Cerebellar nuclear complex (tissue), 1 donor: ENCODE results near the gene STX17.

ENCODE experiments used
- DNase-seq, 2 experiments: peaks; one replicate each; lab custom pipeline; 2025; lab: John Stamatoyannopoulos, UW

Gene STX17

GRCh38 chr9:99907208-99907532 lies 716 bp downstream of the STX17 start:
- DNase-seq = no peak

GRCh38 chr9:99911600-99911999 lies 5.1 kb downstream of the STX17 start:
- DNase-seq = no peak

DNA sequence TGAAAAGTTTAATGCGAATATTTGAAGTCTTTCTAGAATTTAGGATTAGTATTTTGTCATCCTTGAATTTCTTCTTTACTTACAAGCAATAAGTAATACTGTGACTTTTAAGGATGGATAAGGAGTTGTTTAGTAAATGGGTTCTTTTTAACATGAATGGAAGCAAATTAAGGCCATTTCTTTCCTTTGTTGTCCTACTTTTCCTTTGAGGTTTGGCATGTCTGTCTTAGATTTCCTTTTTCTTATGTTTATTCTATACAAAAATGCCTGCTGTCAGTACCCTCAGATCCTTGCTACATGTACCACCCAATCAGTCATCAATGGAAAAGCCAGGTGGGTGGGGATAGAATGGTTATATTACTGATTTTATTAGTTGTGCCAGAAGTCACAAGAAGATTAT lies 10.2 kb downstream of the STX17 start:
- DNase-seq = no peak

- no peak for DNase-seq
These were observed 11.7 kb downstream of the STX17 start for GRCh38 chr9:99918134-99918533.

DNA sequence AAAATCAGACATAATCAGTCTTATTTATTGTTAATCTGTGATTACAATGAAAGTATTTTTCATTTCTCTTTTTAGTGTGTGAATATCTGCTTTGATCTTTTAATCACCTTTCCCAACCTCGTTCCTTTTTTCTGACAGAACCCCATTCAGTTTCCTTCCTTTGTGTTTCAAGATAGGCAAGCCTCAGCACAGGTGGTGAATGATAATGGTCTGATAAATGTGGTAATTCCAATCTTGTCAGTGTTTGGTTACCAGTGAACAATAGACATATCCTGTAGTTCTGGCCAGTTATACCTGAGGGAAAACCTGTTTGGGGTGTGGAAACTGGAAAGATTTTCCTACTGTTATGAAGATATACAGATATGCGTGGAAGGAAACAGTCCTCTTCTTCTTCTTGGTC lies 13.5 kb downstream of the STX17 start:
- DNase-seq = no peak

GRCh38 chr9:99921875-99922710 lies 15.6 kb downstream of the STX17 start:
- no peak for DNase-seq

GRCh38 chr9:99922711-99923030 lies 16.2 kb downstream of the STX17 start:
- no peak for DNase-seq

DNA sequence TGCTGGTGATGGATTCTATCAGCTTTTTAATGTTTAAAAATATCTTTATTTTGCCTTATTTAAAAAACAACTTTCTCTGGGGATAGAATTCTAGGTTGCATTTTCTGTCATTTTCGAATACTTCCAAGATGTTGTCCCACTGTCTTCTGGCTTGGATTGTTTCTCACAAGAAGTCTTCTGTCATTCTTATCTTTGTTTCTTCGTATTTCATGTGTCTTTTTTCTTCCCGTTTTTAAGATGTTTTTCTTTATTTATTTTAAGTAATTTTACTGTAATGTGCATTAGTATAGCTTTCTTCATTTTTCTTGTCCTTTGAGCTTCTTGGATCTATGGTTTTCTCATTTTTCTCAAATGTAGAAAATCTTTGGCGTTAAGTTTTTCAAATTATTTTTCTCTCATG lies 19.1 kb downstream of the STX17 start:
- DNase-seq = no peak

- no peak for DNase-seq
These were observed 23.2 kb downstream of the STX17 start for GRCh38 chr9:99929652-99930051.

- DNase-seq = no peak
These were observed 24.8 kb downstream of the STX17 start for GRCh38 chr9:99931155-99931840.

- DNase-seq = no peak
These were observed 30.6 kb downstream of the STX17 start for GRCh38 chr9:99936947-99937587.

GRCh38 chr9:99947395-99947794 lies 40.9 kb downstream of the STX17 start:
- DNase-seq = no peak

DNA sequence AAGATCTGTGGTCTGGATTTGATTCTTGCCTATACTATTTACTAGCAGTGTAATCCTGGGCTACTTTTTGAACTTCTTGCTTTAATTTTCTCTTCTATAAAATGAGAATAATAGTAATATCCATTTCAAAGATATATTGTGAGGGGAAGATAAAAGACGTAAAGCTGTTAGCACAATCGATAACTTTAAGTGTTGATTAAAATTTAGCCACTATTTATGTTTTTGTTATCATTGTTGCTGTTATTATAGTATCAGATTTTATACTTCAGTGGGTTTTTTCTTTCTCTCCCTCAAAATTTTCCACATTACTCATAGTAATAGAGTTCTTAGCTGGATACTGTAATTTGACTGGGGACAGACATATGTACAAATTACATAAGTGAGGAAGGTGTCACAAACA lies 42.0 kb downstream of the STX17 start:
- DNase-seq = no peak

GRCh38 chr9:99948896-99949295 lies 42.4 kb downstream of the STX17 start:
- no peak for DNase-seq

- no peak for DNase-seq
These were observed 47.5 kb downstream of the STX17 start for GRCh38 chr9:99953861-99954507.

- DNase-seq = no peak
These were observed 48.4 kb downstream of the STX17 start for GRCh38 chr9:99954819-99955218.

DNA sequence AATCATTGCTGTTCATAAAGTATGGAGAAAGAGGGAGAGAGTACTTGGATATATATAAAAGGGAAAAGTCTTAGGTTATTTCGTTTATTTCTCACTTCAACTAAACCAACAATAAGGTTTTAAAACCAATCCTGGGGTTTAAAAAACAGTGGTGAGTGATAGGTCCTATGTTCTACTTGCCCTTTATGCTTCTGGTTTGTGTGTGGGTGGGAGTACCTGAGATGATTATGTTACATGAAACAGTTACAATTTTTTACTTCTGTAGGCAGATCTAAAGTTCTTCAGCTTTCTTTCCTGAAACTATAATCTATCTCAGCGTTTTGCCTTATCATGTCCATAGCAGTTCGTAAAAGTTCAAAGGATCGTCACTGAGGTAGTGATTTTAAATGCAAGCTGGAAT lies 49.2 kb downstream of the STX17 start:
- DNase-seq = no peak

DNA sequence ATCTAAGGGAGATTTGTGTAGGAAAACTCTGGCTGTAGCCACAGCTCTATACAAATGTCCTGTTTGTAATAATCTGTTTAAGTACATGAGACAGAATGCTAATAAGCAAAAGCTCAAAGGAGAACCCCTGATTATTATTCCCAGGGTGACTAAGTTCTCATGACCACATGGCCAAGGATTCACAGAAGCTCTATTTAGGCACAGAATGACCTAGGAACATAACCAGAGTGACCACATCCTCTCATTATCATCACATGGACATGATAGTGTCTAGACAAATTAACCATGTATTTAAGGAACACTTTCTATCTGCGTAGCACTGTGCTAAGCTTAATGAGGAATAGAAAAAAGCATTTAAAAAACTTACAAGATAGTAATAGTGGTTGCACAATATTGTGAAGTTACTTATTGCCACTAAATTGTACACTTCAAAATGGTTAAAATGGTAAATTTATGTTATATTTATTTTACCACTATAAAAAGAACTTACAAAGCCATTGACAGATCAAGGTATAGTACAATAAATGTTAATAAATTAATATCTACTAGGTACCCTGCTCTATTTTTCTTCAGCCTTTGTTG lies 56.3 kb downstream of the STX17 start:
- DNase-seq = no peak

GRCh38 chr9:99964336-99964735 lies 57.9 kb downstream of the STX17 start:
- DNase-seq = no peak

DNA sequence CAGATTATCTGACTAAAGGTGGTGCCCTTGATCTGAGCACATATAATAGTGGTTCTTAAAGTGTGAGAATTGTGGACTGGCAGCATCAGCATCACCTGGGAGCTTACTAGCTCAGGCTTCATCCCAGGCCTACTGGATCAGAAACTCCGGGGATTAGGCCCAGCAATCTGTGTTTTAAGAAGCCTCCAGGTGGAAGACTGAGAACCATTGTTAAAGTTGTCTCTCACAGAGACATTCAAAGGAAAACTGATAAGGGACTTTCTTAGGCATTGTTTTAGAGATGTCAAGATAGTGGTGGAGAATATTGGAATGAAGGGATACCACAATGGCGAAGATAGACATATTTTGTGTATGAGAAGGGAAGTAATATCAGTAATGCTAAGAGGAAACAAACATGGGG lies 59.5 kb downstream of the STX17 start:
- no peak for DNase-seq

DNA sequence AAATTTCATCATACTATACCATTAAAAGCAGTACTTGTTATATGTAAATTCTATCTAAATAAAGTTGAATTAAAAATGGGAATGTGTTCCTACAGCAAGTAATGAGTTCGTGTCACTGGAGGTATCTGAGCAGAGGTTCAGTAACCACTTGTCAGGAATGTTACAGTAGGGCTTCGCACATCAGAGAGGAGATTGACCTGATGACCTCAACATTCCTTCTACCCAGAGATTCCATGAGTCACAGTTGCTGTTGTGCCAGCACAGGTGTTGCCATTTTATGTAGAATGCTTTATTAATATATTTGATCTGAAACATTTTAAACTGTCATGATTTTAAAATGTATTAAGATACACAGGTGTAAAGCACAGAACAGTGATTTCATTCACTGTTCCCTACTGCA lies 60.3 kb downstream of the STX17 start:
- no peak for DNase-seq

- DNase-seq = no peak
These were observed 61.0 kb downstream of the STX17 start for GRCh38 chr9:99967457-99967856.

DNA sequence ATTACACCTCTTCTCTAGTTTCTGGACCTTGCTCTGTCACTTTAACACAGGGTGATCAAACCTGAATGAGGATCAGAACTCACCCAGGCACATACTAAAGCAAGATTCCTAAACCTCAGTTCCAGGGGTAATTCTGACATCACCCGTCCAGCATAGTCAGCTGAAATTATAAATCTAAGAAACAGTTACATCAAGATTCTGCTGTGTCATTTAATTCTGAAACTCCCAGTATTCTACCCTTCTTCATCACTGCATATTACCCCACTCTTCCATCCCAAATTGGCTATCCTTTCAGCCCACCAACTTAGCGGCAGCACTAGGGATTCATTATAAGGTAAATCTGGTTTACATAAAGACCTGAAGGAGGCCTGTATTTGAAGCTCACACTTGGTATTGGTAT lies 64.0 kb downstream of the STX17 start:
- DNase-seq = no peak
